GM18505 (cell line): Measurements from ENCODE around the gene RAB11FIP2.

Source experiments
- ATAC-seq: cut with Tn5 transposase; IDR thresholded peaks from one replicate; pipeline ENCODE4 v1.9.1; 2021; ENCODE audit not compliant: unreplicated experiment
- POLR2A ChIP-seq: IDR thresholded peaks from 4 replicates; pipeline ENCODE4 v1.6.1; 2011; ENCODE audit warnings: borderline replicate concordance; ENCODE audit not compliant: insufficient read depth, insufficient read length; ENCODE audit errors: extremely low read depth

RAB11FIP2 gene

DNA sequence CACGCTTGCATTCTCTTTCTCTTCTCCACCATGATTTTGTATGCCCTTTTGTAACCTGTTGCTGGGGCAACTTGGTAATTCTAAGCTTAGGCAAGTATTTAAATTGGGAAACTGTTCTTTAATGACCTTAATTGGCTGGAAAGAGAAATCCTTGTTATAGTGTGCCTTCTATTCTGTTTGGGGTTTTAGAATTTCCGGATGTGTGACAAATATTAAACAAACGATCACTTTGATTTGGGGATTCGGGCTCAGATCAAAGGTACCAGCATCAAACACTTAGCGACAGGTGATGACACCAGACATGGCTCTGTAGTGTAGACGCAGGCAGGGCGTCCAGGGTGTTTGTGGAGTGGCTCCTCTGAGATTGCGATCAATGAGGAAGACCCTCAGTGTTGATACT lies 55.0 kb downstream of the RAB11FIP2 start:
- no peak for TF ChIP-seq POLR2A
- ATAC-seq, result no peak

GRCh38 chr10:117989962-117990361 lies 56.8 kb downstream of the RAB11FIP2 start:
- no peak for ATAC-seq
- TF ChIP-seq POLR2A, result no peak

GRCh38 chr10:117988814-117989213 lies 57.9 kb downstream of the RAB11FIP2 start:
- ATAC-seq, result no peak
- TF ChIP-seq POLR2A, result no peak

DNA sequence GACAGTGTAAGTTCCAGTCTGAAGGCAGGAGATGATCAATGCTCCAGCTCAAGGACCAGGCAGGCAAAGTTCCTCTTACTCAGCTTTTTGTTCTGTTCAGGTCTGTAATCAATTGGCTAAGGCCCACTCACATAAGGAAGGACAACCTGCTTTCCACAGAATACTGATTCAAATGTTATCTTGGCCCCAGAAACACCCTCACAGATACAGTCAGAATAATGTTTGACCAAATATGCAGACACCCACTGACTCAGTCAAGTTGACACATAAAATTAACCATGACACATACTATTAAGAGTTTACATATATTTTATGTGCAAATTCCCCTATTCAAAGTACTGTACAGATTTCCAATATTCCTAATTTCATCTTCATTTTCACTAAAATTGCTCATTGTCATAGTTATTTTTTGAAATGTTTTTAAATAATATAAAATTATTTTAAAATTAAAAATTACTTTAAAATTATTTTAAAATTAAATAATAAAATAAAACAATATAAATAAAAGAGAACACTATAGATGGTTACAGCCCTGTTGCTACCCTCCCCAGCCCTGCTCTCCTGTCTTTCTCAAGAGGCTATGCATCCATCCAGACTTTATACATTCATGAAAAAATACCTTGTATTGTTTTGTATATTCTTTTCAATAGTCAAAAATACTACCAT lies 59.4 kb downstream of the RAB11FIP2 start:
- no peak for TF ChIP-seq POLR2A
- no peak for ATAC-seq

DNA sequence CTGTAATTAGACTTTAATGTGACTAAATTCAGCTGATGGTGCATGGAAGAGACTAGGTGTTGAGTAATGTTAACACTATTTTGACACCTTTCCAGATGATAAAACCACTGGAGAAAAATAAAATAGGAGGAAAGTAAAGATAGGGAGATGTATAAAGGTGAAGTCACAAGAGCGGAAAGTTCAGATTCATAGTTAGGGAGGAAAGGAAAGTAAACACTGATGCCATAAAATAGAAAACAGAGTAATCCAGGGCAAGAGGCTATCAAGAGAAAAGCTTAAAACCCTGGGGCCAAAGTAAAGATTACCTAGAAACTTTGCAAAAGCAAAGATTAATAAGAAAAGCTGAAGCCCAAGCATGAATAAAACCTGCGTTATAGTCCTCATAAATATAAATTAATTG lies 62.8 kb downstream of the RAB11FIP2 start:
- TF ChIP-seq POLR2A, result no peak
- no peak for ATAC-seq

DNA sequence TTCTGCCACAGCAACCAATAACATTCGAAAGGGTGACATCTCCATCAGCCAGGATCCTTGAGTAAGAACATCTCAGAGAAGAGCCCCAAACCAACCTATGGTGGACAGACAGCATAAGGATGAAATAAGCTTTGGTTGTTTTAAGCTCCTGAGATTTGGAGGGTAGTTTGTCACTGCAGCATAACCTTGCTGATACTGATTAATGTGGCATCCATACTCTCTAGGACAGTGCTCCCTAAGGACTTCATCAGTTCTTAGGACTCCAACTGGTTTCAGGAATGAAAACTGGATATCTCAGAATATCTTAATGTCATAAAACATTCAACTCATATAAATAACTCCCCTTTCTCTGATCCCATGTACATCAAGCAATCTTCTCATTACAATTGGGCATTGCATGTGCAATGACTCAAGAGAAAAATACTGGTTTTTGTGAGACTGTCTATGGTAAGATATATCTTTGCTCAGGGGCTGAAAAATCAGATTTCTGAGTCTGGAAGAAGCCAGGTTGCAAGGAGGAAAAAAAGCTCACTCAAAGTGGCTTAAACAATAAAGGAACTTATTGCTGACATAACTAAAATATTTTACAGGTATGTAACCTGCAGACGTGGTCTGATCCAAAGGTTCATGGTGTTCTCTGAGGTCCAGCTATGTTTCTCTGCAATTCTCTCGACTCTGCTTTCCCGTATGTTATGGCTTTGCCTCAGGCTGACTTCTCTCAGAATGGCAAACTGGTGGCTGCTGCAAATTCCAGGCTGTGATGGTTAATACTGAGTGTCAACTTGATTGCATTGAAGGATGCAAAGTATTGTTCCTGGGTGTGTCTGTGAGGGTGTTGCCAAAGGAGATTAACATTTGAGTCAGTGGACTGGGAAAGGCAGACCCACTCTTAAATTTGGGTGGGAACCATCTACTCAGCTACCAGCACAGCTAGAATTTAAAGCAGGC lies 65.7 kb downstream of the RAB11FIP2 start:
- ATAC-seq, result no peak
- no peak for TF ChIP-seq POLR2A

- TF ChIP-seq POLR2A, result no peak
- no peak for ATAC-seq
These were observed 66.5 kb downstream of the RAB11FIP2 start for GRCh38 chr10:117980216-117980615.

- ATAC-seq, result no peak
- no peak for TF ChIP-seq POLR2A
These were observed 74.4 kb downstream of the RAB11FIP2 start for GRCh38 chr10:117972168-117972837.

- TF ChIP-seq POLR2A, result no peak
- no peak for ATAC-seq
These were observed 75.8 kb downstream of the RAB11FIP2 start for GRCh38 chr10:117970962-117971361.

GRCh38 chr10:117969592-117969991 lies 77.1 kb downstream of the RAB11FIP2 start:
- no peak for ATAC-seq
- no peak for TF ChIP-seq POLR2A

DNA sequence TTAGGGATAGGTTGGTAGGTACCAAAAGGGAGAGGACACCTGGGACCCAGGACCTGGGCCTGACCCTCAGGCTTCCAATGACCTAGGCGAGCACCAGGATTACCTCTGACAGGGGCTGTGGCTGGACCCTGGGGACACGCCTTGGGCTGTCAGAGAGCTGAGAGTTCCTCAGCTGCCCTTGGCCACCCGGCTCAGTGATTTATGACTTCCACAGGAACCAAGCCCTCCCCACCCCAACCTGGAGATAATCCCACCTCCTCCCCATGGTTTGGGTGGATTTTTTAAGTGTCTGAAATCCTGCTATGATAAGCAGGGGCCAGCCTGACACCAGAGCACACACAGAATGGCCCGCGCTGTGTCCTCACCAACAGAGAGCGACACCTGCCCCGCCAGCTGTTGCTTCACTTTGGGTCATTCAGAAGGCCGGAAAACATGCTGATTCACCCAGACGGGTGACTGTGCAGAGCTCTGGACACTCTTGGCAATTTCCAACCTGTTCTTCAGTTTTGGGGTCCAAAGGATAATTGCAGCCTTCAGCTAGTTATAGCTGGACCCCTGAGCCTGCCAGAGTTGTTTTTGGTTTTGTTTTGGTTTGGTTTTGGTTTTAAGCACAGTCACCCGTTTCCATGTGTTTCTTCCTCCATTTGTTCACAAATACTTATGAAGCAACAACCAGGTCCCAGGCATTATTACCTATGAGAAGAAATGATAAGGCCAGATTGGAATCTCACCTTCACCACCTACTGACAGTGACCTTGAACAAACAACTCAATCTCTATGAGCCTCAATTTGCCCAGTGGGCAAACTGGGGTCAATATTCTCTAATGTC lies 78.2 kb downstream of the RAB11FIP2 start:
- no peak for ATAC-seq
- TF ChIP-seq POLR2A, result no peak

- no peak for ATAC-seq
- TF ChIP-seq POLR2A, result no peak
These were observed 79.5 kb downstream of the RAB11FIP2 start for GRCh38 chr10:117967149-117967650.

DNA sequence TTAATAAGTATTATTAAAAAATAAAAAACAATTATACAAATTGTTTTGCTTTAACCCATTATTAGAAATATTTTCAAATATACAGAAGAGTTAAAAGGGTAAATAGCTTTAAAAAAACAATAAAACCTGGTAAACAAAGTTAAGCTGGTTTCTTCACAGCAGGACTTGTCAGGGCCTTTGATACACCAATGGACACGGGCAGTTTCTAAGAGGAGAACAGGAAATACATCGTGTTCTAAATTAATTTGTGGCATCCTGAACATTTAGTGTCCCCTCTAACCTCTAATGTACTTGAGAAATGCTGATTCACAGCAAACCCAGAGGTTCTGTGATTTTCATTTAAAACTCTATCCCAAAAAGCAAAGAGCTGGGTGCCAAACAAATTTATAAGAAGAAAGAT lies 80.8 kb downstream of the RAB11FIP2 start:
- no peak for TF ChIP-seq POLR2A
- ATAC-seq, result no peak

- ATAC-seq, result no peak
- TF ChIP-seq POLR2A, result no peak
These were observed 82.2 kb downstream of the RAB11FIP2 start for GRCh38 chr10:117964536-117964935.
